Subcutaneous abdominal adipose tissue (tissue), 5 donors: ENCODE data around the gene USE1.

Experiments
- H3K27ac ChIP-seq: one replicate; pipeline ENCODE4 v1.7.0; 2013; ENCODE audit warnings: low read depth, mild to moderate bottlenecking, inconsistent platforms, low read length, moderate library complexity
- H3K27me3 ChIP-seq, 5 donors: one replicate each; pipeline ENCODE4 v1.7.0; 2013; ENCODE audit warnings: low read length in 5 of 5, inconsistent platforms in 1 of 5; ENCODE audit not compliant: control insufficient read depth in 5 of 5, insufficient read depth in 4 of 5
- H3K36me3 ChIP-seq, 5 donors: one replicate each; pipeline ENCODE4 v1.7.0; 2013; ENCODE audit warnings: low read length in 5 of 5; ENCODE audit not compliant: control insufficient read depth in 5 of 5, insufficient read depth in 5 of 5
- H3K4me1 ChIP-seq, 5 donors: one replicate each; pipeline ENCODE4 v1.7.0; 2013; ENCODE audit warnings: low read length in 5 of 5, mild to moderate bottlenecking in 3 of 5, moderate library complexity in 1 of 5; ENCODE audit not compliant: control insufficient read depth in 5 of 5, insufficient read depth in 5 of 5
- H3K4me3 ChIP-seq, 5 donors: one replicate each; pipeline ENCODE4 v1.7.0; 2013; ENCODE audit warnings: low read length in 5 of 5, low read depth in 1 of 5
- H3K9ac ChIP-seq, 5 donors: one replicate each; pipeline ENCODE4 v1.7.0; 2013; ENCODE audit warnings: low read length in 5 of 5, mild to moderate bottlenecking in 4 of 5, moderate library complexity in 3 of 5
- H3K9me3 ChIP-seq, 5 donors: one replicate each; pipeline ENCODE4 v1.7.0; 2013; ENCODE audit warnings: low read length in 5 of 5; ENCODE audit not compliant: control insufficient read depth in 5 of 5
- donor health status: healthy.
- donor health status: healthy.
- donor health status: healthy.
- donor health status: healthy.
- donor health status: healthy.

The USE1 gene

DNA sequence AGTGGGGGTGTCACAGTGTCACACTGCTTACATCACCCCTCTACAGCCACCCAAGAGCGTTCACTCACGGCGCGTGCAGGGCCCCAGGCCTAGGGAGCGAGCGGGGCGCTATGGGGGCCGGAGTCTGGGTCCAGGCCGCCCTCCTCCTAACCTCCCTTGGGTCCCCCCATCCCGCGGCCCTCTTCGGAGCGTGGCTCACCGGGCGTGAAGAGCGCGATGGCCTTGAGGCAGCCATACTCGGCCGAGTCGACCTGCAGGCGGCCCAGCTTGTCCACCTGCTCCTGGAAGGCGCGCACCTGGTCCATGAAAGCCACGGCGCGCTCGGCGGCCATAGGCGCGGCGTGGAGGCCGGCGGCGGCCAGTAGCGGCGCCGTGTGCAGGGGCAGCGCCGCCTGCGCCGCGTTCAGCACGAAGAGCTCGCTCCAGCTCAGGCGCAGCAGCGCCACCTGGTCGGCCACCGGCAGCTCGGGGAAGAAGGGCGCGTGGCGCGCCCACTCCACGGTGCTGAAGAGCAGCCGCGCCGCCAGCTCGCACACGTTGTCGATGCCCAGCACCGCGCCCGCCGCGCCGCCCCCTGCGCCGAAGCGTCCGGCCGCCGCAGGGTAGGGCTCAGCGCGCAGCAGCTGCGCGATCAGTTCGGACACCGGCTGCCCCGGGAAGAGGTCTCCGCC lies 20.3 kb downstream of the USE1 start:
- Histone ChIP-seq H3K36me3 (peaks cover 0 to 46% (median 25%) of the 10 kb centered on the region in 5 donors), H3K27ac (peak overlapping the region; percentile 46), H3K9me3 (no peaks in the 10 kb centered on the region), H3K27me3 (no peaks in the 10 kb centered on the region), H3K9ac (peak overlapping the region in 2 of 5 donors; percentile 51 to 61), H3K4me1 (peaks cover 0 to 41% (median 33%) of the 10 kb centered on the region in 5 donors), H3K4me3 (peak overlapping the region in 4 of 5 donors; percentile 42 to 63 (median 59))

DNA sequence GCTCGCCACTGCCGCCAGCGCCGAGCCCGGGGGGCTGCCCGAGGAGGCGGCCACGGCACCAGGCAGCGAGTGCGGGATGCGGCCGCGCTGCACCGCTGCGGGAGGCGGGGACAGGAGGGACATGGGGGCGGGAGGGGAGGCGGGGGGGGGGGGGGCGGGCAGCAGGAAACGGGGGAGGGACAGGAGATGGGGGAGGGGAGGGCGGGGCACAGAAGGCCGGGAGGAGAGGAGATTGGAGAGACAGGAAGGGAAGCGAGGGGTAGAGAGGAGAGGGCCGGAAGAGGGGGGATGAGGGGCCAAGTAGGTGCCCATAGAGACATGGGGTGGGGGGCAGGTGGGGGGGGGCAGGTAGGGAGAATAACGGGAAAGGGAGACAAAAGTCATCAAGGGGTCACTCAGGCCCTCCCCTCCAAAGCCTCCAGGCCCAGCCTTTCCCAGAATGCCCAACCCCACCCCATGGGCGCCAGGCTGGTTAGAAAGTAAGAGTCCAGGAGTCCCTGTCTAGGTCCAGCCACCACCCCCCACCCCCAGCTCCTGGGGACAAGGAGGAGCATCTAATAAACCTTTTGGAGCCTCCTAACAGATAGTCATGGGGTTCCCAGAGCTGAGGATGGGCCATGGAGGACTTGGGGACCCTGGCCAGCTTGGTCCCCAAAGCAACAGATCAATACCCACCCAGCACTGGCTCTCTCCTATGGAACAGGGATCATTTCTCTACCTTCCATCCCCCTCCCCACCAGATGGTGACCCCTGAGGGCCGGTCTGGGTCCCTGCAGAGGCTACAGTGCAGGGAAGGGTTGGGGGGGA lies 21.0 kb downstream of the USE1 start:
- H3K9ac ChIP-seq, result peak overlapping the region in 1 of 5 donors; percentile 4
- H3K4me3 ChIP-seq, result peak overlapping the region in 3 of 5 donors; percentile 58 to 63 (median 60)
- peak overlapping the region; percentile 41 for H3K27ac ChIP-seq
- peaks cover 0 to 48% (median 40%) of the 10 kb centered on the region in 5 donors for H3K4me1 ChIP-seq
- H3K27me3 ChIP-seq, result no peaks in the 10 kb centered on the region
- H3K9me3 ChIP-seq, result no peaks in the 10 kb centered on the region
- H3K36me3 ChIP-seq, result peaks cover 0 to 41% (median 25%) of the 10 kb centered on the region in 5 donors

DNA sequence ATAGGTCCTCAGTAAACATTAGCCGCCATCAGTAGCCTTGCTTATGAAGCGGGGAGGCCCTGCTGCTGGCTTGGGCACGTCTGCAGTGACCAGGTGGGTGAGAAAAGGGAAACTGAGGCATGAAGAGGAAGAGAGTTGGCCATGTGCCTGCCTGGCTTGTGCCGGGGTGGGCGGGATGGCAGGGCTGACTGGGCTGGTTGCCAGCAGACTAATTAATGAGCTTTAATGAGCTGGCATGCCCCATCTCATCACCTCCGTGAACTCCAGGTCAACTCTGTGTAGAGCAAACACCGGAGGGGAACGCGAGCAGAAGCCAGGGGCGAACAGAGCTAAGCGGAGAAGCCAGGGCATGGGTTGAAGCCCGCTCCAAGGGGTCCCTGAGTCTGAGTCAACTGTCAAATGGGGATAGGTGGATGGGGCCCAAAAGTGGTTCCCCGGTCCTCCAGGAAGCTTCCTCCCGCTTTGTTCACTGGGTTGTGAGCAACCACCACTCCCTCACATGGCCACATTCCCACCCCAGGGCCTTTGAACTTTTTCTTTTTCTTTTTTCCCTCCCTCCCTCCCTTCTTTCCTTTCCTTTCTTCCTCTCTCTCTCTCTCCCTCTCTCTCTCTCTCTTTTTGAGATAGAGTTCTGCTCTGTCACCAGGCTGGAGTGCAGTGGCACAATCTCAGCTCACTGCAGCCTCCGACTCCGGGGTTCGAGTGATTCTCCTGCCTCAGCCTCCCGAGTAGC lies 21.8 kb downstream of the USE1 start:
- no peak overlapping the region for H3K9ac ChIP-seq
- no peak overlapping the region for H3K27ac ChIP-seq
- no peaks in the 10 kb centered on the region for H3K27me3 ChIP-seq
- H3K4me1 ChIP-seq, result peaks cover 0 to 49% (median 45%) of the 10 kb centered on the region in 5 donors
- no peak overlapping the region for H3K4me3 ChIP-seq
- H3K9me3 ChIP-seq, result no peaks in the 10 kb centered on the region
- H3K36me3 ChIP-seq, result peaks cover 0 to 35% (median 19%) of the 10 kb centered on the region in 5 donors

DNA sequence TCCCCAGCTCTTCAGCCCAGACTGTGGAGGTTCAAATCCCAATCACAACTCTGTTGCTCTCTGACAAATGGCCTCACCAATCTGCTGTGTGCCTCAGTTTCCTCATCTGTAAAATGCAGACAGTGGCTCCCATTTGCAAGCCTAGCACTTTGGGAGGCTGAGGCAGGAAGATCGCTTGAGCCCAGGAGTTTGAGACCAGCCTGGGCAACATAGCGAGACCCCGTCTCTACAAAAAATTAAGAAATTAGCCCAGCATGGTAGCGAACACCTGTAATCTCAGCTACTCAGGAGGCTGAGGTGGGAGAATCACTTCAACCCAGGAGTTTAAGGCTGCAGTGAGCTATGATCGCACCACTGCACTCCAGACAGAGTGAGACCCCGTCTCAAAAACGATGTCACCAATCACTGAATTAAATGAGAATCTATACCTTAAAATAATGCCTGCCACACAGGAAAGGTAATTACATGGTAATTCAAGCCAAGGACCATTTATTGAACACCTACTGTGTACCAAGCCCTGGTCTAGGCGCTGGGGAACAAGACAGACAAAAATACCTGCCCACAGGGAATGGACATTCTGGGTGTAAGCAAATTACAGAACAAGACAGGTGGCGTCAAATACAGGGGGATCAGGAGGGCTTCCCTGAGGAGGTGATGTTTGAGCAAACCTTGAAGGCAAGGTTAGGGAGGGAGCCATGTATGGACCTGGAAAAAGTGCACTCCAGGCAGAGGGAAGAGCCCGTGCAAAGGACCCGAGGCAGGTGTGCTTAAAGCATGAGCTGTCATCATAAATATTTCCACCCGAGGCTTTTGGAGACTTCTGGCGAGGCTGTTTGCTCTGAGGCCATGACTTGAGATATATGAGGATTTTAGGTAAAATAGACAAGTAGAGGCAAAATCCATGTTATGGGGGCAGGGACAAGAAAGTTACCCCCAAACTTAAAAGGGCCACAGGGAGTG lies 22.9 kb downstream of the USE1 start:
- H3K9ac ChIP-seq, result no peak overlapping the region
- no peaks in the 10 kb centered on the region for H3K27me3 ChIP-seq
- peaks cover 0 to 24% (median 11%) of the 10 kb centered on the region in 5 donors for H3K36me3 ChIP-seq
- H3K27ac ChIP-seq, result no peak overlapping the region
- H3K9me3 ChIP-seq, result no peaks in the 10 kb centered on the region
- H3K4me1 ChIP-seq, result peaks cover 0 to 56% (median 53%) of the 10 kb centered on the region in 5 donors
- H3K4me3 ChIP-seq, result no peak overlapping the region

DNA sequence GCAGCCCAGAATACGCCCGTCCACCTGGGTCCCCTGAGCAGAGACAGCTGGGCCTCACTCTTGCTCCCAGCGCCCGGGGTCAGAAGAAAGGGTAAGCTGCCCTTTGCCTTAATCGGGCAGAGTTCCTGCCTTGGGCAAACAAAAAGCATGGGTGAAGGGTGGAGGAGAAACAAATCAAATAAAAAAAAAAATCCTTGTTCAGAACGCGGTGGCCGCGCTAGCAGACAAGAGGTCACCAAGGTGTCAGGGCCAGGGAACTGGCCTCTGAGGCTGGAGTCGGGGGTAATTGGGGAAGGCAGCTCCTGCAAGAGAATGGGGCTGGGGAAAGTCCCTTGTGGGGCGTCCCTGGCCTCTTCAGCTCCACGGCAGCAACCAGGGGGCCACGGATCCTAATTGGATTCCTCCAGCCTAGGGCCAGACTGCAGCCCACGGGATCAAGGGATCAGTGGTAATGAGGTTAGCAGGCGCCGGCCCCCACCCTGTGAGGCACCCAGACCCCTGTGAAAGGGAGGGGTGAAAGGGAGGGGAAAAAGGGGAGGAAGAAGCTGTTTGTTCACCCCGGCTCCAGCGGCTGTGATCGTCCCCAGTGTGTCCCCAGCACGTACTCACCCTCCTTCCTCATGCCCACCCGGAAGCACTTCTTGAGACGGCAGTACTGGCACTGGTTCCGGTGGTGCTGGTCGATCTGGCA lies 25.1 kb downstream of the USE1 start:
- peak overlapping the region; percentile 89 for H3K27ac ChIP-seq
- peak overlapping the region in 2 of 5 donors; percentile 16 to 60 for H3K9ac ChIP-seq
- H3K9me3 ChIP-seq, result no peaks in the 10 kb centered on the region
- H3K27me3 ChIP-seq, result no peaks in the 10 kb centered on the region
- H3K4me3 ChIP-seq, result no peak overlapping the region
- peaks cover 2 to 63% (median 53%) of the 10 kb centered on the region in 5 donors for H3K4me1 ChIP-seq
- H3K36me3 ChIP-seq, result peaks cover 0 to 18% (median 7%) of the 10 kb centered on the region in 5 donors

DNA sequence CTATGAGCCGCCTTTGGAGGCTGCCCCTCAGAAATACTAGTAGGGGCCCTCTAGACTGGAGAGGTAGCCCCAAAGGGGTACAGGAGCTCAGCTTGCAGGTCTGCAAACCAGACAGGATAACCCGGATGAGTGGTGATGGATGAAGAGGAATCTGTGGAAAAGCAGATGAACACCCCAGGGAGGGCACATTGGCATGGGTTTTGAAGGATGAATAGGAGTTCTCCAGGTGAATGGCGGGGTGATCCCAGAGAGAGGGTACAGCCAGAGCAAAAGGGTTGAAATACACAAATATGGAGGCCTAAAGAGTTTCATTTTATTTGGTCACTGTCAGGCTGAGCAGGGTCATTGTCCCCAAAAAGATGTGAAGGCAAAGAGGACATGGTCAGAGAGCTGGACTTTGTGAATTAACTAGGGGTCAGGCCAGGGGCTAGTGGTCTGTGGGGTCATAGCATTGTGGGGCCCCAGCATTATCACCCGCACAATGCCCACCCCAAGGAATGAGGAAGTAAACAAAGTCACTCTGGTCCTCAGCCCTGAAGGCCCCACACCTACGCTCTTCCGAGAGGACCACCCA lies 25.8 kb downstream of the USE1 start:
- peak overlapping the region; percentile 89 for H3K27ac ChIP-seq
- peaks cover 2 to 57% (median 50%) of the 10 kb centered on the region in 5 donors for H3K4me1 ChIP-seq
- H3K4me3 ChIP-seq, result no peak overlapping the region
- no peaks in the 10 kb centered on the region for H3K9me3 ChIP-seq
- no peaks in the 10 kb centered on the region for H3K27me3 ChIP-seq
- H3K36me3 ChIP-seq, result peaks cover 0 to 18% (median 7%) of the 10 kb centered on the region in 5 donors
- H3K9ac ChIP-seq, result peak overlapping the region in 2 of 5 donors; percentile 16 to 60

DNA sequence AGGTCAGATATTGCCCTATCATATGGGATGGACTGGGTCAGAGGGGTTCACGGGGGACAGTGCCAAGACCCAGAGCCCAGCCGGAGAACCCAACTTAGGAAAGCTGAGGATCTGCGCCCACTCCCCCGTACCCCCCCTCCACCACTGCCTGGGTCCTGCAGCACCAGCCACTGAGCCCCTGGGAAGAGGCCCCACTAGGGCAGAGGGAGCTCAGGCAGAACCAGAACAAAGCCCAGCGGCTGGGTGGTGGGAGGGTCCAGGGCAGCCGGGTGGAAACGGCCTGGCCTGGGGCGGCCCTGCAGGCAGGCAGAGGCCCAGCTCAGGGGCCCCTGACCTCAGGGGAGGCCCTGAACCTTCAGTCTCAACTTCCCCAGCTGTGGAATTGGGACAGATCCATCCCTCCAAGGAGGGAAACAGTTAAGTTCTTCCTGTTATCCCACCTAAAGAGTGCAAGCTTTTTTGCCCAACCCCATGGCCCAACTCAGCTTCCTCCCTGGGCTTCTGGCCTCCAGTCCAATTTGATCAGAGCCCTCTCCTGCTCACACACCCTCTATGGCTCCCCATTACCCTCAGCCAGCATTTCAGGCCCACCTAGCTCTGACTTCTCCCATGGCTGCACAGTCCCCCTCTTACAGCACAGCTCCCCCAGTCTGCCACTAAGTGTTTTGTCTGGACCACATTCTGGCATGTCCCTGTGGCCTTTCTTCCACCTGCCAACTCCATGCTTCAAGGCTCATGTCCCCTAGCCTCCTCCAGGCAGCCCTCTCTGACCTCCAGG lies 27.5 kb downstream of the USE1 start:
- peaks cover 0 to 16% (median 7%) of the 10 kb centered on the region in 5 donors for H3K36me3 ChIP-seq
- H3K9ac ChIP-seq, result peak overlapping the region; percentile 21 to 92 (median 68)
- H3K9me3 ChIP-seq, result no peaks in the 10 kb centered on the region
- peak overlapping the region; percentile 89 for H3K27ac ChIP-seq
- peaks cover 2 to 63% (median 58%) of the 10 kb centered on the region in 5 donors for H3K4me1 ChIP-seq
- no peaks in the 10 kb centered on the region for H3K27me3 ChIP-seq
- H3K4me3 ChIP-seq, result peak overlapping the region; percentile 11 to 91 (median 84)

DNA sequence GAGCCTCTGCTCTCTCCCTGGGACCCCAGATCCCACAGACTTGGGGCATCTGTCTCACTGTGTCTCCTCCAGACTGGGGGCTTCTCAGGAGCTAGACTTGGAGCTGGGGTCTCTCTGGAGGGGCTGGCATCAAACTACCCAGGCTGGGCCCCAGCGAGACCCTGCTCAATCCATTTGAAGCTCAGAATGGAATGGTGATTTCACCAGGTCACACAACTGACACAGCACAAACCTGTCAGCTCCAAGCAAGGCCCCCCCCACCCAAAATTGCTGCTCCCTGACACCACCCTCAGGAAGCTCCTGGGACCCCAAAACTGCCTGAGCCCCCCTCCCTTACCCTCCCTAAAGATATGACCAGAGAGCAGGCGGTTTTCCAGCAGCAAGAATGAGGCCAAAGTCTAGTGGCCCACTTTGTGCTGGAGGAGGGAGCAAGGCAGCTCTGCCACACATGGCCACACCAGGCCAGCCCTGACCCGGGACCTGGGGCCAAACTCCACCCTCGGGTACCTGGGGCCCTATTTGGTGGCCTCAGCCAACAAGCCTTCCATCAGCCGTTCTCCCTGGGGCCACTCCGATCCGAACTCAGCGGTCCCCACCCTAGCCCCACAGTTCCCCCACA lies 28.2 kb downstream of the USE1 start:
- Histone ChIP-seq H3K9me3 (no peaks in the 10 kb centered on the region), H3K27ac (peak overlapping the region; percentile 89), H3K27me3 (no peaks in the 10 kb centered on the region), H3K36me3 (peaks cover 0 to 9% (median under 1%) of the 10 kb centered on the region in 5 donors), H3K9ac (peak overlapping the region; percentile 57 to 92 (median 81)), H3K4me3 (peak overlapping the region; percentile 78 to 95 (median 84)), H3K4me1 (peaks cover 5 to 70% (median 65%) of the 10 kb centered on the region in 5 donors)
